Activated CD8-positive, alpha-beta memory T cell treated with anti-CD3 and anti-CD28 coated beads, Interleukin-2, amount 50 U/mL, for 1 hour (primary cell): Measurements from ENCODE around the gene OPA3.

Experiments used
- DNase-seq: peaks from one replicate; pipeline ENCODE4 v3.0.0-alpha.2; 2020; ENCODE audit errors: extremely low read depth

The OPA3 gene

DNA sequence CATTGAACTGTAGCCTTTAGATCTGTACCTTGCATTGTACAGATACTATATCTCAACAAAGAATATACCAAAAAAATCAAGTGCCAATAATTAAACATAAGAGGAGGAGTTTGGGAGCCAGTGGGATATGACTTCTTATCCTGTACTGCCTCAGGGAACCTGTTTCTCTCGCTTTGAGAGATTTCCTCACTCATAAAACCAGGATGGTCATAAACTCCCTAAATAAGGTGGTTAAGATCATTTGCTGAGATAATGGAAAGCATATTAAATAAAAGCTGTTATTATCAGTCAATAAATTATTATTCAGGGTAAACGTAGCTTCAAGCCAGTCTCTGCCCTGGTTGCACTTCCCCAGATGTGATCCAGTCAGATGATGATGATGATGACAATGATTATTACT lies 17.0 kb downstream of the OPA3 start:
- DNase-seq, result no peak

DNA sequence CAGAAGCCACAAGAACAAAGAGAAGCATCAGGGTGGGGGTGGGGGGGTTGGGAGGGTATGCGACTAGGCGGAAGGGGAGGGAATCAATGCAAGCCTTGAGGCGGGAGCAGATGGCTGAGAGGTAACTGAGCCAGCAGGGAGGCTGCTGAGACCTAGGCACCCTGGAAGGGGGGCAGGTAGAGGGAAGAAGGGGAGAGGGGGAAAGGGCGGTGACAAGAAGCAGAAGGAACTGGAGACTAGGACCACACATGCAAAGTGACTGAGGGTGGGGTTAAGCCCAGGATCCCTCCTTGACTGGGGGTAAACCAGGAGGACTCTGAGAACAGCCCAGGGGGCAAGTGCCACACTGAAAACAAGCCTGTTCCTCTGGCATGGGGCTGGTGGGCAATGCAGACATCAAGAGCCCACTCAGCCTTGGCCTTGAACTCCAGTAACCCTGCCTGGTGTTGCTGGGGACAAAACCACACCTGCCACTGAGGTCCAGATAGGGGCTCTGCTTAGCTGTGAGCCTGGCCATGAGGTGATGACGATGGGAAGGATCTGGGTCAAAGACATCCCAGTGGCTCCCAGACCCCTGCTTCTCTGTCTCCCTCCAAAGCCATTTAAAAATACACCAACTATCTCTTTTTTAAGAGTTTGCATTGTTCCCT lies 20.3 kb downstream of the OPA3 start:
- no peak for DNase-seq

DNA sequence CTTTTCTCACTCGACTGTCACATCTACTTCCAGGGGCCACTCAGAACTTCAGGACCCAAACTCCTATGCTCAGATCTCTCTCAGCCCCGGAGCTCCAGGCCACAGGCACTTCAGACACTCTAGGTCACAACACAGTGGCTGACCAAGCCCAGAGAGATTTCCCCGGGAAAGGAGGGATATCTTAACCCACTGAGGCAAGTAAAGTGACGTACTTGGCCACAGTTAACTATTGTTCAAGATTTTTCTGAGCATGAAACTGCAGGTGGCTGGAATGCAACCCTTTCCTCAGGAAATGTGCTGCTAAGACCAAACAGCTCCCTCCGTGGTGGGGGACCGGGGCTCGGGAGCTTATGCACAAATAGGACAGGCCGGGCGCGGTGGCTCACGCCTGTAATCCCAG lies 23.9 kb downstream of the OPA3 start:
- no peak for DNase-seq

DNA sequence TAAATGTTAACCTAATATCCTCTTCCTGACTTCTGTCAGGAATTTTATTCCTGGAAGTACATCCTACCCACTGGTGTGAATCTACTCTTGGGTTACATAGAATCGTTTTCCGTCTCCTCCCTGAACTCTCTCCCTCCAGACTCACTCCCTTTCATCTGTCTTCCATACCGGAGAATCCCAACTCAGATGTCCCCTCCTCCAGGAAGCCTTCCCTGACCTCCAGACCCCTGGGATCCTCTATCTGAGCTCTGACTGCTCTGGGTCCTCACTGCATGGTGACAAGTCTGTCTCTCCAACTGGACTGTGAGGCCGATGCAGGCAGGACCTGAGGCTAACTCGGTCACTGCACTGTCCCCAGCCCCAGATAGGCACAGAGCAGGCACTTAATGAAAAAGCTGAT lies 24.6 kb downstream of the OPA3 start:
- DNase-seq, result no peak

DNA sequence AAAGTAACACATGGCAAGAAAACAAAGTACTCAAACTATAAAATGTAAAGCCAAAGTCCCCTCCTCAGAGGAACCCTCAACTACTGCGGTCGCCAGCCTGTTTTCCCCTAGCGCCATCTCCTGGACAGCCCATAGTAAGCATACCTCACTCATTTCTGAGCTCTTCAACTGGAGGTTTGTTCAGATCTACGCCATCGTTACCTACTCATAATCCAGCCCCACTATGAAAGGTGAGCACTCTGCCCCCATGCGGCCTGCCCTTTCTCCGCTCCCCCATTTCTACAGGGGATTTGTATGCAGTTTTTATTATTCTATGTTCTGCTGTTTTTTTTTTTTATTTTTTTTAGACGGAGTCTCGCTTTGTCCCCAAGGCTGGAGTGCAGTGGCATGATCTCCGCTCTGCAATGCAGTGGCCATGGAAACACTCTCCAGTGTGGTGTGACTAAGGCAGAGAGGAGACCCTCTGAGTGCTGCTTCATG lies 26.2 kb downstream of the OPA3 start:
- peak; percentile 43 for DNase-seq

DNA sequence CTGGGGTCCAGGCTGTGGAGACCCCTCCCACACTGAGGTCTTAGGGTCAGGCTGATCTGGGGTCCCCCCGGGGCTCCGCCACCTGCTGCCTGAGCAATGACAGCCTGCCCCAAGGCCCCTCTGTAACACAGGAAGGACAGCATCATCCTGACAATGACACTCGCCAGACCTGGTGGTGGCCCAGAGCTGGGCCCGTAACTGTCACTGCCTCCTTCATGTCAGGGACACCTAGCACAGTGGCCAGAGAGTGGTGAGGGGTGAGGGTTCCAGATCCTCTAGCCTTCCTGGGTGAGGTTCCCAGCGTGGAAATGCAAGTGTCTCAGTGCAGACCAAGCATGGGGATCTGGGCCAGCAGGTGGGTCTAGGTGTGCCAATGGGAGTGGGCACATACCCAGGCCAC lies 27.8 kb downstream of the OPA3 start:
- no peak for DNase-seq

DNA sequence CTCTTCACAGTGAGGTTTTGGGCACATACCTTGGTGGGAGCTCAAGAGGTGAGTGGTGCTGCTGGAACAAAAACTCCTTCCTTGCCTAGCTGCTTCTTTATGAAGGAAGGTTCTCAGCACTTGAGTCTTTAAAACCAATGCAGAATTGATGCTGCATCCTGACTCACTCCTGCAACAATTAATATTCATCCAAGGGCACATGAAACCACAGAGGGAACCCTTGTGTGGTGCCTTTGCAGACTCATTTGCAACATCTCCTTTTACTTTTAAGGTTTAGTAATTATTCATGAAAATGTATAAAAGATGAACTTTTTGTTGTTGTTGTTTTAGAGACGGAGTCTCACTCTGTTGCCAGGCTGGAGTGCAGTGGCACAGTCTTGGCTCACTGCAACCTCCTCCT lies 30.1 kb downstream of the OPA3 start:
- DNase-seq, result no peak

DNA sequence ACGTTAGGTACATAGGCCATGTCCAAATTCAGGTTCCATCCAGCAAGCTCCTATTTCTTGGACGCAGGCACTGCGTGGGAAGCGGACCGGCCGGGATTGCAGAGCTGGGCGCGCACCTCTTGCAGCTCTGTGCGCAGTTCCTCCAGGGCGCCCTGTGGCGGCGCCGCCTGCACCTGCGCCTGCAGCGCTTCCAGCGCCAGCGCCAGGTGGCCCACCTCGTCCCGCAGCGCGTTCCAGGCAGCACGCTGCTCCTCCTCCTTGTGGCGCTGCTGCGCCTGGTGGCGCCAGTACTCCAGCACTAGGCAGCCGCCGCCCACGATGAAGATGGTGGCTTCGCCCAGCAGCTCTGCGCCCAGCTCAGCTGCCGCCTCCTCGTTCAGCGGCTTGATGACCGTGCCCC lies 31.1 kb downstream of the OPA3 start:
- no peak for DNase-seq

DNA sequence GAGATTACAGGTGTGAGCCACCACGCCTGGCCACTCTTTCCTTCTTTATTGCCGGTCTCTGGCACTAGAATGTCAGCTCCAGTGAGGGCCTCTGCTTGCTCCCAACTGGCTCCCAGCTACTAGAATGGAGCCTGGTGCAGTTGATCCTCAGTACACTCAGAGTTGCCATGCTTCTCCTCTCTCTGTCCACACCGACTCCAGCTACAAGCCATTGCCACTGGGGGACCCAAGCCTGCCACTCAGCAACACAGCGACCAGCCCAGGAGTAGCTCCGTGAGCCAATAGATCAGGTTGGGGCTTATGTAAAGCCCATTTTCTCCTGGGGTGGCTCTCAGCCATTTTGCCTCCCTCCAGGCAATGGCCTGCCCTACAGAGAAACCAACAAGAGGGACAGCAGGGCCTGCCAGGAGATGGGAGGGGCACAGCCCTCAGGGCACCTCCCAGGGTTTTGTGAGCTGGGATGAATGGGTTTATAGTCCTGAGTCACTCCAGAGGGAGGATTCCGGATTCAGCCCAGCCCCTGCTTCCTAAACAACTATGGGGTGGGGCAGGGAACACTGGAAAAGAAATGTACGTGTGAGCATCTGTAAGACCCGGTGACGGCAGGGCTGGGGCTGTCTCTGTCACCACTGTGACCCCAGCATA lies 36.5 kb downstream of the OPA3 start:
- DNase-seq, result no peak

DNA sequence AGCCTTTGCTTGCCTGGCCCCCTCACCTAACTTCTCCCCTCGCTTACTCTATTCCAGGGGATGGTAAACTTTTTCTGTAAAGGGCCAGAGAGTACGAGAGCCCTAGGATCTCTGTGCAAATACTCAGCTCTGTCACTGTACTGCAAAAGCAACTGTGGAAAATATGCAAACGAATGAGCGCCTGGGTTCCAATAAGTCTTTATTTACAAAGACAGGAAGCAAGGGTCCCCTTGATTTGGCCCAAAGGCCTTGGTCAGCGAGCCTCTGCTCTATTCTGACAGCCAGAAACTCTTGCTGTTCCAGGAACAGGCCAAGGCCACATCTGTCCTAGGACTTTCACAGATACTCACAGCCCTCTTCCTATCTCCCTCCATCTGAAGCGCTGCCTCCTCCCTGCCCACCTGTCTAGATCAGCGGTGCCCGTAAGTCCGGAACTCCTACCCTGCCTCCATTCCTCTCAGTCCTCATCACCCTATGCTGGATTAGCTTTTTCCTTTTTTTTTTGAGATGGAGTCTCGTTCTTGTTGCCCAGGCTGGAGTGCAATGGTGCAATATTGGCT lies 37.3 kb downstream of the OPA3 start:
- DNase-seq, result no peak

DNA sequence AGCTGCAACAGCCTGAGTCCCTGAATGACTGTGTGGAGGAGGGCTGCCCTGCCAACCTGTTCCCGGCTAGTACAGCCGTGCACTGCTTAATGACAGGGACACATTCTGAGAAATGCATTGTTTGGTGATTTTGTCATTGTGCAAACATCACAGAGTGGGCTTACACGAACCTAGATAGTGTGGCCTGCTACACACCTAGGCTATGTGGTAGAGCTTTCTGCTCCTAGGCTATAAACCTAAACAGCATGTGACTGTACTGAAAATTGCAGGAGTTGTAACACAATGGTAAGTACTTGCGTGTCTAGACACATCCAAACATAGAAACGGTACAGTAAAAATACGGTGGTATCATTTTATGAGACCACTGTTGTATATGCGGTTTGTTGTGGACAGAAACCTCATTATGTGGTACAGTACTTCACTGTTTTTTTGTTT lies 42.4 kb downstream of the OPA3 start:
- no peak for DNase-seq

DNA sequence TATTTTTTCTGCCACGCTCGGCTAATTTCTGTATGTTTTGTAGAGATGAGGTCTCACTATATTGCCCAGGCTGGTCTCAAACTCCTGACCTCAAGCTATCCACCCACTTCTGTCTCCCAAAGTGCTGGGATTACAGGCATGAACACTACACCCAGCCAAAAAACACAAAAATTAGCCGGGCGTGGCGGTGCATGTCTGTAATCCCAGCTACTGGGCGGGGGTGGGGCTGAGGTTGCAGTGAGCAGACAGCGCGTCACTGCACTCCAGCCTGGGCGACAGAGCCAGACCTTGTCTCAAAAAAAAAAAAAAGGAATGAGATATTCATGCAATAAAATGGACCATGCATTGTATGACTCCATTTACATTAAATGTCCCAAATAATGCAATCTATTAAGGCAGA lies 45.1 kb downstream of the OPA3 start:
- no peak for DNase-seq

DNA sequence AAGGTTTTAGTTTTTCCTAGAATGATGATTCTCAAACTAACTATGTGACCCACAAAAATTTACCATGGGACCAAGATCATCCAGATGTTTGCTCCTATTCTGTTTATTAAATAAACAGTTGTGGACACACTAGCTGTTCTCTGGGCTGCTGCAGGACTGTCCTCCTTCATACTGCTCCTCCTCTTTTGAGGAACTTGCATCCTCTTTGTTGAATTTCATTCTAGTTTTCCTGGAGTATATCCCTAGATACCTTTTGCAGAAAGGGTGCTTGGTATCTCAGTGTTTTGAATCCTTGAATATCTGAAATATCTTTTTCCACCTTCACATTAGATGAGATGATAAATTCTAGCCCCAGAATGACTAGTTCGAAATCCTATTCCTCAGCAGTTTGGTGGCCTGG lies 53.3 kb downstream of the OPA3 start:
- no peak for DNase-seq

DNA sequence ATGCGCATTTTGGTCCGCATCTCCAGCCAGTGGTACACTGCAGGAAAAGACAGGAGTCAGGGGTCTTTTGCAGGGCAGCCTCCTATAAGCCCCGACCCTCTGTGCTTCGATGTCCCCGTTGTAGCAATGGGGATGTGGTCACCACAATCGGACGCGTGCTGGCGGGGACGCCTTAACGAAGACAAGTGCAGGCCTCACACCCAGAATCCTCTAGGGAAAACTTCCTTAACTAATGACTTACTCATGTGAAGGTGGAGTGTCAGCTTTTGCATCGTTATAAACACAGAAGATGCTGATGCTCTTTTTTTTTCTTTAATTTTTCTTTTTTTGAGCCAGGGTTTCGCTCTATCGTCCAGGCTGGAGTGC lies 55.2 kb downstream of the OPA3 start:
- DNase-seq, result no peak

DNA sequence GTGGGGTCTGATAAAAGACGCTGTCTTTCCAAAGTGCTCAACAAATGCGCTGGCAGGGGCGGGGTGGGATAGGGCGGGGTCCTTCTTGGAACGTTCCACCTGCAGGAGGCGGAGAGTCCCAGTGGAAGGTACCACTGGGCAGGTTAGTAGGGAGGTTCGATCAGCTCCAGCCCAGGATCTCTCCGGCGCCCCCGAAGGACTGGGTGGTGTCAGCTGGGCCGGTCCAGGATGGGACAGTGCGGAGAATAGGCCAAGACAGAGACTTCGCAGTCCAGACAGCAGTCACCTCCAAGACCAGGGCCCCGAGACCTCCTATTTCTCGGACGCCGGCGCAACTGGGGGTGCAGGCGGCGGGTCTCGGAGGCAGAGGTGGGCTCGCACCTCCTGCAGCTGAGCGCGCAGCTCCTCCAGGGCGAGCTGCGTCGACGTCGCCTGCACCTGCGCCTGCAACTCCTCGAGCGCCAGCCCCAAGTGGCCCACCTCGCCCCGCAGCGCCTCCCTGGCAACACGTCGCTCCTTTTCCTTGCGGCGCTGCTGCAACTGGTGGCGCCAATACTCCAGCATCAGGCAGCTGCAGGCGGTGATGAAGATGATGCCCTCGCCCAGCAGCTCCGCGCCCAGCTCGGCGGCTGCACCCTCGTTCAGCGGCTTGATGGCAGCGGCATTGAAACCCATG lies 55.7 kb downstream of the OPA3 start:
- DNase-seq, result no peak

DNA sequence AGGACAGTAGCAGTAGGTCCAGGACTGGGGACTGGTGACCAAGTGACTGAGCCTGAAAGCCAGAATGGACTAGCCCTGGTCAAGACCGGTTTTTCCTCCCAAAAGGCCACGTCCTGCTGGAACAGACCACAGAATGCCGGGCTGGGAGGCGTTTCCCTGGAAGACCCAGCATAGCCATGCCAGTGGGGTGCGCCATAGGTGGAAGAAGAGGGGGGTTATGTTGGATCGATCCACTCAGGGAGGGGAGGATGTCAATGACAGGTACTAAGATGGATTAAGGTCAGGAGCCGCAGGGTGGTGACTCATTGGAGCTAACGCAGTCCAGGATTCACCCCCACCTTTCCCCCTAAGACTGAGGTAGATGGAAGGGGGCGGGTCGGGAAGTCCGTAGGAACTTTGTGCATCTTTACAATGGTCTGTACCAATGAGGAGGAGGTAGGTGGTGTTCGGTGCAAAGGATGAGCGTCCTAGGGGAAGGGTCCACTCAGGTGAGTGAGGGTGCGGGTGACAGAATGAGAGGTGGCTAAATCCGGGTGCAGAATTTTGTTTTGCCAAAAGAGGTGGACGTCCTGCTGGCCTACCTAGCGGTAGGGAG lies 56.4 kb downstream of the OPA3 start:
- DNase-seq, result no peak

DNA sequence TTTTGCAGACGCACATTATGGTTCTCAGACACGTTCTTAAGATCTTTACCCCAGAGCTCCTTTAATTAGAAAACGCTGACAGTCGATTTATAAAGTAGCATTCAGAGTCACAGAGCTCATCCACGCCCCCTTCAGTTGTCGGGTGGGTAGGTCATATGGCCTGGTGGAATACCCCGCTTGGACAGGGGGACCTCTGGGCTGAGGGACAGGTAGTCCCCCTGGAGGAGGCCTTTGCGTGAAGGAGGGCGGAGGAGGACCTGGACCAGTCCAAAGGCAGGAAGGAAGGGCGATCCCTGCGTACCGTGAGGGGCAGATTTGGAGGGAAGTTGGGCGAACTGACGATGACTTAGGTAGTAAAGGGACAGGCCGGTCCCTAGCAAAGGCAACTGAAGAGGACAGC lies 56.9 kb downstream of the OPA3 start:
- DNase-seq, result no peak

DNA sequence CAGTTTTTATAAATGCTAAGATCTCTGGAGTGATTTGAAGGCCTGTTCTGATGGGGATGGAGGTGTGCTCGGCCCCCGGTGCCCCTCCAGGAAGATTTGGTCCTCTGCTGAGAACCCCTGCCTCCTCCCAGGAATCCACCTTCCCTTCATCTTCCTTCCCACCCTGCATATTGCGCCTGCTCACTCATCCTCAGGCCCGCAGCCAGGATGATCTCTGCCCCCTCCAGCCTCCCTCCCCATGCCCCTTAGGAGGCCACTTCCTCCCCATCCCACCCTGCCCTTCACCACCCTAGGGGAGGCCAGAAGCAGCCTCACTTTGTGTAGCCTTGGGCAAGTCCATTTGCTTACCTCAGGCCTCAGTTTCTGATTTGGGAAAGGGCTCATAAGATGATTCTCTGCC lies 57.6 kb downstream of the OPA3 start:
- no peak for DNase-seq

DNA sequence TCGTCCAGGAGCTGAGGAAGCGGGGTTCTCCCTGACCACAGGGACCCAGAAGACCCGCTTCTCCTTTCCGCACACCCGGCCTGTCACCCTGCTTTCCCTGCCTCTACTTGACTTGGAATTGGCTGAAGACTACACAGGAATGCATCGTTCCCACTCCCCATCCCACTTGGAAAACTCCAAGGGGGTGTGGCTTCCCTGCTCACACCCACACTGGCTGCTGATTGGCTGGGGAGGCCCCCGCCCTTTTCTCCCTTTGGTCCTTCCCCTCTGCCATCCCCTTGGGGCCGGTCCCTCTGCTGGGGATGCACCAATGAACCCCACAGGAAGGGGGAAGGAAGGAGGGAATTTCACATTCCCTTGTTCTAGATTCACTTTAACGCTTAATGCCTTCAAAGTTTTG lies 58.5 kb downstream of the OPA3 start:
- no peak for DNase-seq

DNA sequence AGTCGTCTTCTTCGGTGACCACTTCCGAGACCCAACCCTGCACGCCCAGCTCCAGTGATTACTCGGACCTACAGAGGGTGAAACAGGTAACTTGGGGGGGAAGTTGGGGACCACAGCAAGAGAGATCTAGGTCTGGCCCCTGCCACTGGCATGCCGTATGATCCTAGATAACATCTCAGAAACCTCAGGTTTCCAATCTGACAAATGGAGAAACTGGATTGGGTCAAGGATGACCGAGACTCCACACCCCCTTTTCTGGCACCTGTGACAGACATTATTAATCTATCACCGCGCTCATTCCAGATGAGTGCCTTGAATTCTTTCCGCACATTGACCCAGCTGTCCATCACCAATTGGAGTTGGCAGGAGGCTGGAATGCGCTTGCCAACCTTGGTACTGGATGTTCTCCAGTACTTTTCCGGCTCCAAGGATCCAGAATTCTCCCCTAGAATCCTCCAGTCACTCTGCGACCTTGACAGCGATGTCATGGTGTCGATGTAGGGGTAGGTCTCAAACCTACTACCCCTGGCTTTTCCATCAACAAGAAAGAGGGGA lies 60.0 kb downstream of the OPA3 start:
- no peak for DNase-seq

DNA sequence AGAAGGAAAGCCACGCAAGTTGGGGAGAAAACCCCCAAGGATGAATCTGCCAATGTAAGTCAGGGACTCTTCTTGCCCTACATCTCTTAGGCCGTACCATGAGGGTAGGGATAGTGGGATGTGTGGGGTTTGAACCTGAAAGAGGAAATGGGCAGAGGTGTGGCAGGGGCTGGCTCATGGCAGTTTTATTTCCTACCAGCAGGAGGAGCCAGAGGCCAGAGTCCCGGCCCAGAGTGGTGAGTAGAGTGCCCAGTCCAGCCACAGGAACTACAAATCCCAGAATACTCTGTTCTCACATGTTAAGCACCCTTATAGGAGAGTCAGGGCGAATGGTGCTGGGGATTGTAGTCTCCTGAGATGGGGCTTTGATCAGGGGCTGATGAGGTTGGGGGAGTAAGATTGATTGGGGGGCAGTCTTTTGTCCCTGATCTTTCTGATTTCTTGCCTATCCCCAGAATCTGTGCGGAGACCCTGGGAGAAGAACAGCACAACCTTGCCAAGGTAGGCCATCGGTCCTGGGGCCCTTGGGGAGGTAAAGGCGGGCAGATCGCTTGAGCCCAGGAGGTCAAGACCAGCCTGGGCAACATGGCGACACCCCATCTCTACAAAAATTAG lies 60.9 kb downstream of the OPA3 start:
- peak; percentile 47 for DNase-seq
